GM12873 (cell line): ENCODE measurements around the gene SLC25A5.

Experiments
- TF ChIP-seq, protein P1 (sequence below): IDR thresholded peaks from 2 replicates; pipeline ENCODE4 v1.5.1; 2012; ENCODE audit warnings: low read depth, mild to moderate bottlenecking, moderate library complexity, low read length, control low read depth; ENCODE audit not compliant: insufficient read depth; ENCODE audit errors: missing control alignments

The SLC25A5 gene

DNA sequence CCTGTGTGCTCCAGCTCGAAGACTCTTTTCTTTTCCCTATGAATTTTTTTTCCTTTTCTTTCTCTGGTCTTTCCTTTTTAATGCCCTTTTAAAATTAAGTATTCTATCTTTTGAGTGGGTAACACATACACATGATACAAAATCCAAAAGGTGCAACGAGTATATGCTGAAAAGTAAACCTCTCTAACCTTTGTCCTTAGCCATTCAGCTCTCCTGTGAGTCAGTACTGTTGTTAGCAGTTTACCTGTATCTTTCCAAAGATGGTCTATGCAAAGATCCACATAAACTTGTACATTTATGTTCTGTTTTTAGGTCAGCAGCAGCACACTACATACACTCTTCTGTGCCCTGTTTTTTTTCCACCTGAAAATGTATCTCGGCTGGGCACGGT, 40.5 kb upstream of the SLC25A5 start:
- TF ChIP-seq, protein P1, sequence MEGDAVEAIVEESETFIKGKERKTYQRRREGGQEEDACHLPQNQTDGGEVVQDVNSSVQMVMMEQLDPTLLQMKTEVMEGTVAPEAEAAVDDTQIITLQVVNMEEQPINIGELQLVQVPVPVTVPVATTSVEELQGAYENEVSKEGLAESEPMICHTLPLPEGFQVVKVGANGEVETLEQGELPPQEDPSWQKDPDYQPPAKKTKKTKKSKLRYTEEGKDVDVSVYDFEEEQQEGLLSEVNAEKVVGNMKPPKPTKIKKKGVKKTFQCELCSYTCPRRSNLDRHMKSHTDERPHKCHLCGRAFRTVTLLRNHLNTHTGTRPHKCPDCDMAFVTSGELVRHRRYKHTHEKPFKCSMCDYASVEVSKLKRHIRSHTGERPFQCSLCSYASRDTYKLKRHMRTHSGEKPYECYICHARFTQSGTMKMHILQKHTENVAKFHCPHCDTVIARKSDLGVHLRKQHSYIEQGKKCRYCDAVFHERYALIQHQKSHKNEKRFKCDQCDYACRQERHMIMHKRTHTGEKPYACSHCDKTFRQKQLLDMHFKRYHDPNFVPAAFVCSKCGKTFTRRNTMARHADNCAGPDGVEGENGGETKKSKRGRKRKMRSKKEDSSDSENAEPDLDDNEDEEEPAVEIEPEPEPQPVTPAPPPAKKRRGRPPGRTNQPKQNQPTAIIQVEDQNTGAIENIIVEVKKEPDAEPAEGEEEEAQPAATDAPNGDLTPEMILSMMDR, result no peak

DNA sequence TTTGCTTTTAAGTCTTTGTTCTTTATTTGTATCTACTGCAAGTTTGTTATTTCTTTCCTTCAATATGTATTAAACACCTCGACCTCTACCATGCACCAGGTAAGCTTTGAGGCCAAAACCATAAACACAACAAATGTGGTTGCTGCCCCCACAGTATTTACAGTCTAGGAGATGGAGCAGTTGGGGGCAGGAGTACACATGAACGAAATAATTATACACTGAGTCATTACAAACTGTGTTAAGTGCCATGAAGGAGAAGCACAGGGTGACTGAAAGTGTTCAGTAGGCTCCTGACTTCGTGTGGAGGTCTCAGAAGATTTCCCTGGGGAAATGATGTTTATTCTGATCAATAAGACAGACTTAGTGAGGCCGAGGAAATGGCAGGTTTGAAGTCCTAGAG, 38.8 kb upstream of the SLC25A5 start:
- TF ChIP-seq, protein P1, result no peak

DNA sequence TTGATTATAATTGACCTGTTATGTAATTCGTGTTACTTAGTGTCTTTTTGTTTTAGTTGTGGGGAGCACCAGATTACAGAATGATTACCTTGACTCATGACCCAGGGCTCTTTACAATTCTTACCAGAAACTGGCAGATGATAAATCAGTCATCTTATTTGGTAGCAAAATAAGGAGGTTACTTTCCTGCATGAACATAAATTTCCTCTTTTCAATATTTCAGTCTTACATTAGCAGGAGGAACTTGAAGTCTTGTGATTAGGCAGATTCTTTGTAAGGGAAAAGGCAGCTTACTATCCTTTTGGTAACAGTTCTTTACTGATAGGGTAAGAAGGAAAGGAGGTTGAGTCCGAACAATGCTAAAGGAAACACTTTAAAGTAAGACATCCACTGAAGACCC, 26.0 kb upstream of the SLC25A5 start:
- TF ChIP-seq, protein P1, result no peak

DNA sequence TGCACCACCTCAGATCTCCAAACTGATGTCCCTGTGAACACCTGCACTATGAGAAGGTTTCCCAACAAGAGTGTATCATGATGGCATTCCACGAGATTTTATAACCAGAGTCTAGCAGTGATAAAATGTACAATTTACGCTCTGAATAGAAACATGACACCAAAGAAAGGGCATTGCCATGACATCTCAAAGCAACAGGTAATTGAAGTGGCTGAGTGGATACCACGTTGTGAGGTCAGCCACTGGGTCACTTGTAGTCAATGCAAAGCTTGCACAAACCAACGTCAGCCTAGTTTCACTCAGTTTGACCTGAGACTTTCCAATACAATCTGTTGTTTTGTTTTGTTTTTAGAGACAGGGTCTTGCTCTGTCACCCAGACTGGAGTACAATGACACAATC, 15.0 kb upstream of the SLC25A5 start:
- TF ChIP-seq, protein P1, result no peak

DNA sequence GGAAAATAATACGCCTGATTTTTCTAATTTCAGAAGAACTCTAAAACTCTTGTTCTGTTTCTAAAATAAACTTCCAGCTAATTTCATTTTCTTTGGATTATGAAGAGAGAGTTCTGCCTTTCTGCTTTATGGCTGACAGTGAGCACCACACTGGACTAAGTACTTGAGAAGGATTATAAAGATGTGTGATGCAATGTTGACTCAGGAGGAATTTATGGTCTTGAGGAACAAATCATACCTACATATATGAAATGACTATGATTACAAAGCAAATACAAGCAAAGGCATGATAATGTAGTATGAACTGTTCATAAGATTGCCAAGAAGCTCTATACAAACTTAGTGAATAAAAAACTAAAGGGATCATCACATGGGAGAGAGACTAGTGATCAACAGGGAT, 13.0 kb upstream of the SLC25A5 start:
- TF ChIP-seq, protein P1, result no peak

DNA sequence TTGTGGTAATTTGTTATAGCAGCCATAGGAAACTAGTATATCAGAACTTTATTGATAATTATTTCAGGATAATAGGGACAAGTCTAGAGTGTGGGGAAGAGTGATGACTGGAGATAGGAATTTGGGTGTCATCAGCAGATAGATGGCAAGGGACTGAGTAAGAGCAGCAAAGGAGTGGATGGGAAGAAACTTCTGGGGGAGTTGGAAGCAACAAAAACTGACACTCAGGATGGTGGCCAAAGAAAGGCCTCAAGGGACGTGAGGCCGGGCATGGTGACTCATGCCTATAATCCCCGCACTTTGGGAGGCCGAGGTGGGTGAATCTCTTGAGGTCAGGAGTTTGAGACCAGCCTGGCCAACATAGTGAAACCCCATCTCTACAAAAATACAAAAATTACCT, 9.1 kb upstream of the SLC25A5 start:
- TF ChIP-seq, protein P1, result no peak

DNA sequence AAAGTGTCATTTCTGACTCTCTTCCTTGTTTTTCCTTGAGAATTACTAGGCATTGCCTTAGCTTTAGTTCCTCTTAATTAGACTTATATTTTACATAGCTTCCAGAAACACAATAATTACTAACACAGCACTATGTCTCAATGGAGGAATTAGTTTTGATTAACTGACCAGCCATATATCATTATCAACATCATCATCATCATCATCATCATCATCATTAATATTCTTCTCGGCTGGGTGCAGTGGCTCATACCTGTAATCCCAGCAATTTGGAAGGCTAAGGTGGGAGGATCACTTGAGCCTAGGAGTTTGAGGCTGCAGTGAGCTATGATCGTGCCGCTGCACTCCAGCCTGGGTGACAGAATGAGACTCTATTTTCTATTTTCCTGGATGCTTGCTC, 2.7 kb upstream of the SLC25A5 start:
- TF ChIP-seq, protein P1, result no peak
